Pancreas (tissue), 10 donors: ENCODE data around the gene TBC1D32. TPM values are rescaled to one million over a fixed set of nuclear protein-coding genes. Genes with fewer than 3 reads are reported as not detected.

Experiments used
- ATAC-seq, 4 donors: fragments of 200-7000 bp; cut with Tn5 transposase; one replicate each; pipeline versions ENCODE4 v1.8.0 to v1.9.1; 2020; ENCODE audit warnings: mild to moderate bottlenecking in 4 of 4, moderate library complexity in 4 of 4
- DNase-seq, 6 donors: peaks; one replicate each; pipeline ENCODE4 v3.0.0-alpha.2; 2020
- FAIRE-seq: peaks from 2 replicates; lab custom pipeline; 2012; peaks lifted over from hg19 to GRCh38; lab: Jason Lieb, UNC
- H3K27ac ChIP-seq, 4 donors: fragments of 200-600 bp; sonication (generic); 1 replicate in 3 of 4; 2 replicates in 1 of 4; pipeline versions ENCODE4 v1.5.0 to v1.8.0; 2020
- H3K27me3 ChIP-seq, 4 donors: fragments of 200-600 bp; one replicate each; pipeline ENCODE4 v1.8.0; 2021
- H3K36me3 ChIP-seq, 3 donors: fragments of 200-600 bp; sonication (generic) in 1 of 3; one replicate each; pipeline versions ENCODE4 v1.5.0 to v1.8.0; 2020 to 2021
- H3K4me1 ChIP-seq, 3 donors: fragments of 200-600 bp; one replicate each; pipeline ENCODE4 v1.8.0; 2021
- H3K4me3 ChIP-seq, 4 donors: fragments of 200-600 bp; sonication (generic) in 2 of 4; one replicate each; pipeline versions ENCODE4 v1.5.0 to v1.8.0; 2020 to 2021
- H3K9me3 ChIP-seq, 4 donors: fragments of 200-600 bp; one replicate each; pipeline ENCODE4 v1.8.0; 2021
- WGBS, 2 donors: extraction: QIAGEN DNeasy Blood & Tissue Kit; methylation state at CpG; one replicate each; pipeline ENCODE4 v1.1.7; 2013; 5-methylcytosine and 5-hydroxymethylcytosine counted together
- intact Hi-C, 3 donors: fragments of 100-400 bp; cut with DNase I; formaldehyde crosslinking; loops; one replicate each; pipeline versions ENCODE4 v1.11.1 to v1.14.2; 2022
- polyA plus RNA-seq, 2 donors: library from polyadenylated mRNA; stranded (reverse); fragments of 200-250 nt; gene quantifications; one replicate each; pipeline ENCODE4 v1.2.3, GENCODE V29; 2013
- total RNA-seq, 6 donors: library from RNA; stranded (reverse); fragmentation: NEBNext Ultra II Directional in 4 of 6; extraction: Animal tissue kit (Norgen Biotek cat#: 25700) in 4 of 6; gene quantifications; one replicate each; pipeline versions ENCODE4 v1.2.1 to v1.2.4, GENCODE V29; 2021 to 2023
- TF ChIP-seq, protein P1 (sequence below), 4 donors: fragments of 200-600 bp; sonication (generic) in 3 of 4; IDR thresholded peaks; one replicate each; pipeline versions ENCODE4 v1.5.0 to v1.8.0; 2021; ENCODE audit warnings: antibody characterized with exemption in 4 of 4
- donor health status: healthy with polysubstance abuse.
- donor health status: DM: no; HTN: no; CAD: no; lungs with moderate emphysema.
- donor health status: DM: no; HTN: no; CAD: no.
- donor health status: control.
- donor health status: control.
- donor health status: Bipolar disorder and iron deficiency.
- donor health status: DM: yes; HTN: yes; CAD: no.
- donor health status: DM: no; HTN: no; CAD: no.
- donor health status: DM: no; HTN: no; CAD: no.
- donor health status: DM: yes; HTN: yes; CAD: no.

Gene TBC1D32
- total and polyA plus RNA-seq, 8 donors, result 1.1 to 6.3 (median 3.4) TPM

DNA sequence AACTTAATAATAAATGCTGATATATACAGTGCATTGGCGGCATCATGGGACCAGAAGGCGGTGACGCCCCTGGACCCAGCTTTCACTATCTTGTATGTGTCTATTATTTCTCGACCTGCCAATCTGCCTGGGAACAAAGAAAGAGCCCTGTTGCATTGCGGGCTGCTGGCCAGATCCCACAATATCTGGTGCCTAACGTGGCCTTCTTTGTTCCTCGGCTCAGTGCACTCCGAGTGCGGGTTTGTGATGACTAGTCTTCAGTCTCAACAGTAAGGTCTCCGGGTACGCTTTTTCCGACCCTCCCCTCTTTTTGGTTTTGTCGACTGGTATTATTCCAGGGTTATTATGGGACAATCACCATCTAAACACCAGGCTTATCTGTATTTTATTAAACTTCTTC is 291.5 kb downstream of the TBC1D32 start:
- H3K4me3 ChIP-seq, result peak overlapping the region in 1 of 4 donors; percentile 11
- intact Hi-C loops, result no loop called here
- H3K27ac ChIP-seq, result peak overlapping the region in 3 of 4 donors; percentile 60 to 79 (median 74)
- no peaks in the 10 kb centered on the region for H3K36me3 ChIP-seq
- no peaks in the 10 kb centered on the region for H3K9me3 ChIP-seq
- no peak for FAIRE-seq
- H3K4me1 ChIP-seq, result peaks cover 4 to 7% (median 7%) of the 10 kb centered on the region in 3 donors
- peak in 1 of 4 donors; percentile 40 for ATAC-seq
- no peaks in the 10 kb centered on the region for H3K27me3 ChIP-seq
- TF ChIP-seq, protein P1, sequence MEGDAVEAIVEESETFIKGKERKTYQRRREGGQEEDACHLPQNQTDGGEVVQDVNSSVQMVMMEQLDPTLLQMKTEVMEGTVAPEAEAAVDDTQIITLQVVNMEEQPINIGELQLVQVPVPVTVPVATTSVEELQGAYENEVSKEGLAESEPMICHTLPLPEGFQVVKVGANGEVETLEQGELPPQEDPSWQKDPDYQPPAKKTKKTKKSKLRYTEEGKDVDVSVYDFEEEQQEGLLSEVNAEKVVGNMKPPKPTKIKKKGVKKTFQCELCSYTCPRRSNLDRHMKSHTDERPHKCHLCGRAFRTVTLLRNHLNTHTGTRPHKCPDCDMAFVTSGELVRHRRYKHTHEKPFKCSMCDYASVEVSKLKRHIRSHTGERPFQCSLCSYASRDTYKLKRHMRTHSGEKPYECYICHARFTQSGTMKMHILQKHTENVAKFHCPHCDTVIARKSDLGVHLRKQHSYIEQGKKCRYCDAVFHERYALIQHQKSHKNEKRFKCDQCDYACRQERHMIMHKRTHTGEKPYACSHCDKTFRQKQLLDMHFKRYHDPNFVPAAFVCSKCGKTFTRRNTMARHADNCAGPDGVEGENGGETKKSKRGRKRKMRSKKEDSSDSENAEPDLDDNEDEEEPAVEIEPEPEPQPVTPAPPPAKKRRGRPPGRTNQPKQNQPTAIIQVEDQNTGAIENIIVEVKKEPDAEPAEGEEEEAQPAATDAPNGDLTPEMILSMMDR (IDR thresholded peaks at IDR 0.05), result no peak
- 86 to 89% methylated on average over 13 of the region's 13 CpGs for WGBS, 2 donors
- peak in 1 of 6 donors; percentile 14 for DNase-seq

DNA sequence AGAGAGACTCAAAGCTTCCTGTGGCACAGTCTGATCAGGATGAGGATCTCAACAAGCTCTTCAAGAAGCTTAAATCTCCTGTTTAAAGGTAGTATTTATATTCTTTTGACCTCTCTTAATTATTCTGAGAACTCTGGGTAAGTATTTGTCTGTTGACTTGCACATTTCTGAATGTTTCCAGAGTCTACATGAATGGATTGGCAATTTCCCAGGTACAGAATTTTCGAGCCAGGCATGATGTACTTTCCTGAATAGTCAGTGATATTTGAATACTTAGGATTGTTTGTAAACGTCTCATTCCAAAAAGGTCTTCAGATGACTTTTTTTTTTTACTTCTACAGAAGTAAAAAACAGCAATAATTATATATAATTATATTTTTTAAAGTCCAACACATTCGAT is 293.4 kb downstream of the TBC1D32 start:
- H3K4me1 ChIP-seq, result peaks cover 4 to 7% (median 7%) of the 10 kb centered on the region in 3 donors
- H3K27ac ChIP-seq, result no peak overlapping the region
- H3K4me3 ChIP-seq, result no peak overlapping the region
- 46 to 62% methylated on average over 3 of the region's 3 CpGs for WGBS, 2 donors
- DNase-seq (no peak), FAIRE-seq (no peak), ATAC-seq (no peak)
- H3K27me3 ChIP-seq, result no peaks in the 10 kb centered on the region
- TF ChIP-seq, protein P1 (IDR thresholded peaks at IDR 0.05), result no peak
- H3K9me3 ChIP-seq, result no peaks in the 10 kb centered on the region
- intact Hi-C loops, result no loop called here
- no peaks in the 10 kb centered on the region for H3K36me3 ChIP-seq

DNA sequence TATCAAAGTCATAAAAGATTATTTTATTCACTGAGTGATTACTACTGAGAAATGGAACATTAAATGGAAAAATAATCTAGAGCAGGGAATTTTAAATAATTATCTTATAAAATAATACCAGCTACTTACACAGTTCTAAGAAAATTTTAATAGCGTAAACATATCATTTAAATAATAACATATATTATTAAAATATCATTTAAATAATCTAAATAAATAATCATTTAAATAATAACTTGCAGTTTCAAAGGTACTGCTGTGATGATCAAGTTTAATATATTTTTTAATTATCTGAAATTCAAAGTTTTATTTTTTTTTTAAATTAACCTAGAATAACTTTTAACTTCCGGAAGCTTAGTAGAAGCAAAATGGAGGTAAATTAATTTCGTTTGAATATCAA is 301.2 kb downstream of the TBC1D32 start:
- Histone ChIP-seq H3K36me3 (no peaks in the 10 kb centered on the region), H3K27me3 (no peaks in the 10 kb centered on the region), H3K27ac (no peak overlapping the region), H3K9me3 (no peaks in the 10 kb centered on the region), H3K4me3 (no peak overlapping the region), H3K4me1 (no peaks in the 10 kb centered on the region)
- TF ChIP-seq, protein P1 (IDR thresholded peaks at IDR 0.05), result no peak
- ATAC-seq (no peak), FAIRE-seq (peak; percentile 92), DNase-seq (no peak)
- intact Hi-C loops, result no loop called here
- 83 to 84% methylated on average over 3 of the region's 3 CpGs for WGBS, 2 donors

DNA sequence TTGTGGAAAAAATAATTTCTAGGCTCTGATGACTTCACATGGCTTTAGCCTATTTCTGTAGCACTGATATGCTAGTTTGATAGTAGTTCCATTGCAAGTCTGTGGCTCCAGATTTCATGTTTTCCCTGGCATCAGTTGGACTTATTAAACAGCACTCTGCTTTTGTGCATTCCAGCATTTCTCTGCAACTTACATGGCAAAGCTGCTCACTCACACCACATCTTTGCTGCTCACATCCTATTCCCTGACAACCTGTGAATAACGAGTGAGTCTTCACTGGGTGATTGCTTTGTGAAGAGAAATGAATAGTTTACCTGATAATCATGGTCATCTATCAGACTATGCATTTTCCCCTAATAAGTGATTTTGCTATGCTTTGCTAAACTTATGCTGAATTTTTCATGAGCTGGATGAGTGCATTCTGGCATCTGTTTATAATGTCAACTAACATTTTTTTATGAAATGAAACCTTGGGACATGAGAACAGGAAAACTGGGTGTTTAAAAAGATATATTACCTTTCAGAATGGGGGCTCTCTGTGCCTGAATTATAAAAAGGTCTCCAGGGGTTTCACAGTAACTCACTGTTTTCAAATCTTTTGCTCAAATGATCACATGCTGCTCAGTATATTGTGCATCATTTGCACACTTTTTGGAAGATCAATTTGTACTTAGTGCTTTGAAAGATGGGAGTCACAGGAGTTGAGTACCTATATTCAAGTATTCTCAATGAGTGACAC is 301.8 kb downstream of the TBC1D32 start:
- H3K27ac ChIP-seq, result no peak overlapping the region
- no peak for FAIRE-seq
- H3K36me3 ChIP-seq, result no peaks in the 10 kb centered on the region
- DNase-seq, result no peak
- ATAC-seq, result no peak
- intact Hi-C loops, result no loop called here
- 26 to 28% methylated on average over 1 of the region's 1 CpG for WGBS, 2 donors
- H3K9me3 ChIP-seq, result no peaks in the 10 kb centered on the region
- H3K4me3 ChIP-seq, result no peak overlapping the region
- H3K27me3 ChIP-seq, result no peaks in the 10 kb centered on the region
- TF ChIP-seq, protein P1 (IDR thresholded peaks at IDR 0.05), result no peak
- H3K4me1 ChIP-seq, result no peaks in the 10 kb centered on the region

Other genes with a start within 250 kb of the TBC1D32 start
- gene GJA1, start 101.2 kb upstream of the TBC1D32 start, total RNA-seq, result 10 to 100 TPM in 2 of 6 donors, 1 to 10 TPM in 4; 4.9 to 30.0 (median 6.6) TPM
- 1 to 10 TPM; 3.3 to 6.9 TPM for gene GJA1, start 101.2 kb upstream of the TBC1D32 start, polyA plus RNA-seq